ENCODE data around the gene SRSF4. TPM values are rescaled to one million over a fixed set of nuclear protein-coding genes. Genes with fewer than 3 reads are reported as not detected.
"Not testable (repeated sequence)": the region's sequence is repeated elsewhere in the genome, so short reads cannot be mapped to it uniquely, and the experiment has no call there.

SRSF4 gene
- total RNA-seq, 1 donor = 44.0 TPM

GRCh38 chr1:29120367-29120766 lies 61.3 kb downstream of the SRSF4 start:
- DNase-seq (ENCODE audit: low read depth) = no peak
- H3K4me3 ChIP-seq (ENCODE audit: low read depth, low read length) = no peak overlapping the region
- TF ChIP-seq, protein P1, sequence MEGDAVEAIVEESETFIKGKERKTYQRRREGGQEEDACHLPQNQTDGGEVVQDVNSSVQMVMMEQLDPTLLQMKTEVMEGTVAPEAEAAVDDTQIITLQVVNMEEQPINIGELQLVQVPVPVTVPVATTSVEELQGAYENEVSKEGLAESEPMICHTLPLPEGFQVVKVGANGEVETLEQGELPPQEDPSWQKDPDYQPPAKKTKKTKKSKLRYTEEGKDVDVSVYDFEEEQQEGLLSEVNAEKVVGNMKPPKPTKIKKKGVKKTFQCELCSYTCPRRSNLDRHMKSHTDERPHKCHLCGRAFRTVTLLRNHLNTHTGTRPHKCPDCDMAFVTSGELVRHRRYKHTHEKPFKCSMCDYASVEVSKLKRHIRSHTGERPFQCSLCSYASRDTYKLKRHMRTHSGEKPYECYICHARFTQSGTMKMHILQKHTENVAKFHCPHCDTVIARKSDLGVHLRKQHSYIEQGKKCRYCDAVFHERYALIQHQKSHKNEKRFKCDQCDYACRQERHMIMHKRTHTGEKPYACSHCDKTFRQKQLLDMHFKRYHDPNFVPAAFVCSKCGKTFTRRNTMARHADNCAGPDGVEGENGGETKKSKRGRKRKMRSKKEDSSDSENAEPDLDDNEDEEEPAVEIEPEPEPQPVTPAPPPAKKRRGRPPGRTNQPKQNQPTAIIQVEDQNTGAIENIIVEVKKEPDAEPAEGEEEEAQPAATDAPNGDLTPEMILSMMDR (IDR thresholded peaks at IDR 0.05; ENCODE audit: insufficient read depth, low read depth, low read length) = no peak

- no peak overlapping the region for H3K4me3 ChIP-seq (ENCODE audit: low read depth, low read length)
- DNase-seq (ENCODE audit: low read depth) = no peak
- TF ChIP-seq, protein P1 (IDR thresholded peaks at IDR 0.05; ENCODE audit: insufficient read depth, low read depth, low read length) = no peak
Measured at GRCh38 chr1:29119121-29119929, 62.4 kb downstream of the SRSF4 start.

- no peak for DNase-seq (ENCODE audit: low read depth)
- TF ChIP-seq, protein P1 (IDR thresholded peaks at IDR 0.05; ENCODE audit: insufficient read depth, low read depth, low read length) = peak; percentile 47
- H3K4me3 ChIP-seq (ENCODE audit: low read depth, low read length) = no peak overlapping the region
Measured at GRCh38 chr1:29117381-29117780, 64.3 kb downstream of the SRSF4 start.

DNA sequence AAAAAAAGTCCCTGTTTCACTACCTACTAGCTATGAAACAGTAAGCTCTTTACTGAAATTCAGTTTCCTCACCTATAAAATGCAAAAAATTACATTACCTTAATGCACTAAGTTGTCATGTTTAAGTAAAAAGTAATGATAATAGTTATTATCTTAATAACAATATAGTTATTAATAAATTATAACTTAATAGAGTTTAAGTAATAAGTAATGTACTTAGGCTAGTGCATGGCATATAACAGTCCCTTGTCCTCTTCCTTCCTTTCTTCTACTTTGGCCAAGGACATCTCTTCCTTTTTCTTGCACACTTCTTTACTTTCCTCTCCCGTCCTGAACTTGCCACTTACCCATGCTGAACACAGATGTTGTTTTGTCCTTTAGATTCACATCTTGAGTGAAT lies 67.0 kb downstream of the SRSF4 start:
- DNase-seq (ENCODE audit: low read depth) = no peak
- TF ChIP-seq, protein P1 (IDR thresholded peaks at IDR 0.05; ENCODE audit: insufficient read depth, low read depth, low read length) = no peak
- no peak overlapping the region for H3K4me3 ChIP-seq (ENCODE audit: low read depth, low read length)

DNA sequence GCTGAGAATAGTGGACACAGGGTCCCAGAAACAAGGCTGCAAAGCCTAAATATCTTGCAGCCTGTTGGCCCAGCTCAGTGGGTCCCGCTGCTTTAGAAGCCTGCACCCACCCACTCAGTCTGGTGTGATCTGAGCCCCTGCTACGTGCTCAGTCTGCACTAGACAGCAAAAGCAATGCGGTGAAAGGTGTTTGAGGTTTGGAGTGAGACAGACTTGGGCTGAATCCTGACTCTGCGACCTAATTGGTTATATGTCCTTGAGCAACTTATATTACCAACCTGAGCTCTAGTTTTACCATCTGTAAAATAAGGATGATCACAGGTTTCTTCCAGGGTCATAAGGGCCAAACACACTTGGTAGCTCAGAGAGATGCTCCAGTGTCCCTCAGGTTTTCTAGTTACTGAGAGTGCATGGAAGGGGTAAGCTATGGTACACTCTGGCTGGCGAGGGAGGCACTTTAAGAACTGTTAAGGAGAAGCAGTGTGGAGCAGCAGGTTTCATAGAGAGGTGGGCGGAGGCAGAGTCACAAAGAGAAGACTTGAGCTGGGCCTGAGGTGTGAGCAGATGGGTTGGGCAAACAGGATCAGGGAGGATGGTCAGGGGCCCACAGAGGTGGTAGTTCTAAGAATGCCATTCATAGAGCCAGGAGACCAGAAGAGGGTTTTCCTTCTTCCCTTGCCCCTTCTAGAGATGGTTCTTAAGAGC lies 68.1 kb downstream of the SRSF4 start:
- H3K4me3 ChIP-seq (ENCODE audit: low read depth, low read length) = no peak overlapping the region
- TF ChIP-seq, protein P1 (IDR thresholded peaks at IDR 0.05; ENCODE audit: insufficient read depth, low read depth, low read length) = no peak
- no peak for DNase-seq (ENCODE audit: low read depth)

DNA sequence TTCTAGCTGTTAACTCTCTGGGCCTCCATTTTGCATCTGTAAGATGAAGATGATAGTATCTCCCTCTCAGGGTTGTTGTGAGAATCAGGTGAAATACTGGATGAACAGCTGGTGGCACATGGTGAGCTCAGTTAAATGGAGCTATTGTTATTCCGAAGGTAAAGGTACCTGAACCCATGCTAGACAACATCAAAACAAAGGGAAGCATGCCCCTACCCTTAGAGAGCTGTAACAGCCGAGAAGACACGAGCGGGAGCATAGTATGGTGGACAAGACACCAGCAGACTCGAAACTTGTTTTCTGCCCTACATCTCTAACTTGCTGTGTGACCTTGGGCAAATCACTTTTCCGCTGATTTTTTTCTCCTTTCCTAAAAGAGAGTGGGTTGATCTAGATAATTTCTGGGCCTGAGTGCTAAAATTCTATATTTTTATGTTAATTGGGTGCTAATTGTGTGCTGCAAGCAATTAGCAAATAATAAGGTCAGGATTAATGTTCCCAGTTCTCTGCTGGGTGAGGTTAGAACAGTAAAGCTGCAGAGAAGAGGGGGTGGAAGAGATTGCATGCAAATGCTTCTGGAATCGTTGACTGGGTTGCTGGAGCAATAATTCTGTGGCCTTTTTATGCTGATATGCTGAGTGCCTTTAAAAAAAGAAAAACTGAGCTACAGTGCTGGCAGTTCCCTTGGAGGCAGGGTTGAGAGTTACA lies 68.8 kb downstream of the SRSF4 start:
- H3K4me3 ChIP-seq (ENCODE audit: low read depth, low read length) = no peak overlapping the region
- no peak for DNase-seq (ENCODE audit: low read depth)
- TF ChIP-seq, protein P1 (IDR thresholded peaks at IDR 0.05; ENCODE audit: insufficient read depth, low read depth, low read length) = no peak

DNA sequence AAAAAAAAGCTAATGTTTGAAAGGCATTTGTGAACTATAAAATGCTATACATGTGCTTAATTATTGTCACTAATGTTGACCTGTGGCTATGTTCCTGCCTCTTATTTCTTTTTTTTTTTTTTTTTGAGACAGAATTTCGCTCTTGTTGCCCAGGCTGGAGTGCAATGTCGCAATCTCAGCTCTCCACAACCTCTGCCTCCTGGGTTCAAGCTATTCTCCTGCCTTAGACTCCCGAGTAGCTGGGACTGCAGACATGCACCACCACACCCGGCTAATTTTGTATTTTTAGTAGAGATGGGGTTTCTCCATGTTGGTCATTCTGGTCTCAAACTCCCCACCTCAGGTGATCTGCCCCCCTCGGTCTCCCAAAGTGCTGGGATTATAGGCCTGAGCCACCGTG lies 73.7 kb downstream of the SRSF4 start:
- DNase-seq (ENCODE audit: low read depth); H3K4me3 ChIP-seq (ENCODE audit: low read depth, low read length): not testable (repeated sequence)

Measured in fibroblast of villous mesenchyme (primary cell).